ENCODE results near the gene MAST2.

DNA sequence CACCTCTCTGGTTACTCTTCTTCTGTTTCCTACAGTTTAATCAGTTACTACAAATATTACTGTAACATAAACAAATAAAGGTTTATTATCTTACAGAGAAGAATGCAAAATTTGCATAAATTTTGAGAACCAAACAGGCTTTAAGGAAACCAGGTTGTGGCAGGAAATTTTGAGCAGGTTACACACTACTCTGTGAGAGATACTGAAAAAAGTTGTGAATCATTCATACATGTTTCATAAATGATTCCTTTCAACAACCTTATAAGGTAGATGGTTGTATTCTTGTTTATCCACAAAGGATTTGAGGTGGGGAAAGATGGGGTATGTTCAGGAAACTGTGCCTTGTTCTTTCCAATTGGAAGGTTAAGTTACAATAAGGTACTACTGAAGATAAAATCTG lies 58.6 kb downstream of the MAST2 start:
- TF ChIP-seq, protein P1, sequence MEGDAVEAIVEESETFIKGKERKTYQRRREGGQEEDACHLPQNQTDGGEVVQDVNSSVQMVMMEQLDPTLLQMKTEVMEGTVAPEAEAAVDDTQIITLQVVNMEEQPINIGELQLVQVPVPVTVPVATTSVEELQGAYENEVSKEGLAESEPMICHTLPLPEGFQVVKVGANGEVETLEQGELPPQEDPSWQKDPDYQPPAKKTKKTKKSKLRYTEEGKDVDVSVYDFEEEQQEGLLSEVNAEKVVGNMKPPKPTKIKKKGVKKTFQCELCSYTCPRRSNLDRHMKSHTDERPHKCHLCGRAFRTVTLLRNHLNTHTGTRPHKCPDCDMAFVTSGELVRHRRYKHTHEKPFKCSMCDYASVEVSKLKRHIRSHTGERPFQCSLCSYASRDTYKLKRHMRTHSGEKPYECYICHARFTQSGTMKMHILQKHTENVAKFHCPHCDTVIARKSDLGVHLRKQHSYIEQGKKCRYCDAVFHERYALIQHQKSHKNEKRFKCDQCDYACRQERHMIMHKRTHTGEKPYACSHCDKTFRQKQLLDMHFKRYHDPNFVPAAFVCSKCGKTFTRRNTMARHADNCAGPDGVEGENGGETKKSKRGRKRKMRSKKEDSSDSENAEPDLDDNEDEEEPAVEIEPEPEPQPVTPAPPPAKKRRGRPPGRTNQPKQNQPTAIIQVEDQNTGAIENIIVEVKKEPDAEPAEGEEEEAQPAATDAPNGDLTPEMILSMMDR (conservative IDR thresholded peaks at IDR 0.05 in 1 of 2, IDR thresholded peaks at IDR 0.05 in 1 of 2; ENCODE audit: extremely low read depth in 1 of 2, insufficient read depth in 1 of 2, low read depth in 1 of 2, low read length in 2 of 2) = no peak
- TF ChIP-seq EZH2 (IDR thresholded peaks at IDR 0.05; ENCODE audit: borderline replicate concordance, low read length) = no peak

Measured in mammary epithelial cell (primary cell).